ENCODE data around the gene TMEM120B.
A peak's percentile ranks its signal among the peaks of the same experiment; 100 is the strongest.

The TMEM120B gene

DNA sequence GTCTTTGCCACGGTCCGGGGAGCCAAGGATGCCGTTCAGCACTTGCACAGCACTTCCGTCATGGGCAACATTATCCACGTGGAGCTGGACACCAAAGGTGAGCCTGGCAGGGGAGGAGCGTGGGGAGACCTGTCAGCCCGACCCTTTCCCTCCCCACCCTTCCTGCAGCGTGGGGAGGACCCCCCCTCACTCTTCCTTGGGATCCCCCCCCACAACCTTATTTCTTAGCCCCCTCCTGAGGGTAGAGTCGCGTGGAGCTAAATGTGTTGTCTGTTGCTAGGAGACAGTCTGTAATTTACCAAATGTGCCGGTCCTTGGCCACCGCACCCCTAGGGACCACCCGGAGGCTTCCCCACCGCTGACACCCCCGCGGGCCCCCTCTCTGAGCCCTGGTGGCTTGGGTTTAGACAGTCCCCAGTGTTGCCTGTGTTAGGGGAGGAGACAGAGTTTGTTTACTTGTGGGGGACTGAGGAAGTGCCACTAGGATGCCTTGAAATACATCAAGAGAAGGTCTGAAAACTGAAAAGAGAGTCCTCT lies 93.5 kb downstream of the TMEM120B start:
- peak; percentile 82 for DNase-seq

DNA sequence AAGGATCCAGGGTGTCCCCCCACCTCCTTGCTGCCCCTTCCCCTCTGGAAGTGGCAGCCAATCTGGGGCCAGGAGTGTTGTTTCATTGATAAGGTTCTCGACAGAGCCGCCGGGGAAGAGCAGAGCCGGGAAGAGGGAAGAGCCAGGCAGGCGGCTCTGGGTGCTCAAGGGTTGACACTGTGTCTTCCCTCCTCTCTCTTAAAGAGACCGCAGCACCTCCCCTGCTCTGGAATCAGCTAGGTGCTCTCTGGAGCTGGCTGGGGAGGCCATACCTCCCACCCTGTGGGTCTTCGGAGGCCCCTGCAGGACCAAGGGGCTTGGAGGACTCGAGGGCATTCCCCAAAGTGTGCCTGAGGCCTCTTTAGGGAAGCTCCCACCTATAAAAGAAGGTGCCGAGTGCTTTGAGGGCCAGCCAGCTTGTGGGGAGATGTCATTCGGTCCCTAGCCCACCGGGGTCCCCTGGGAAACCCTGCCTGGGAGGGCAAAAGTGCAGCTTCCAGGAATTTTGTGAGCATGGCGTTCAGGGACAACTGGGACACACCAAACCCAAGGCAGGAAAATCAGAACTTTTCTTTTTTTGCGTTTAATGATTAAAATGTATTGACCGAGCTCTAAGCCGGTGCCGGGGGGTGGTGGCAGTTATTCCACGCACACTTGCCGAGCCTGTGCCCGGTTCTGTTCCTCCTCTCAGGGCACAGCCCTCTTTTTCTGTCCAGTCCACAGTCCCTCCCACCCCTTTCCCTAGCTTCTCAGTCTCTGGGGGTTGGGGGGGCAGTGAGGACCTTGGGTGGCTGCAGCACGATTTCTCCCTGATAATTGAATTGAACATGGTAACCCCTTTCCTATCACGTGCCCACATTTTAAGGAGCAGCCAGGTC lies 94.2 kb downstream of the TMEM120B start:
- DNase-seq: no peak

DNA sequence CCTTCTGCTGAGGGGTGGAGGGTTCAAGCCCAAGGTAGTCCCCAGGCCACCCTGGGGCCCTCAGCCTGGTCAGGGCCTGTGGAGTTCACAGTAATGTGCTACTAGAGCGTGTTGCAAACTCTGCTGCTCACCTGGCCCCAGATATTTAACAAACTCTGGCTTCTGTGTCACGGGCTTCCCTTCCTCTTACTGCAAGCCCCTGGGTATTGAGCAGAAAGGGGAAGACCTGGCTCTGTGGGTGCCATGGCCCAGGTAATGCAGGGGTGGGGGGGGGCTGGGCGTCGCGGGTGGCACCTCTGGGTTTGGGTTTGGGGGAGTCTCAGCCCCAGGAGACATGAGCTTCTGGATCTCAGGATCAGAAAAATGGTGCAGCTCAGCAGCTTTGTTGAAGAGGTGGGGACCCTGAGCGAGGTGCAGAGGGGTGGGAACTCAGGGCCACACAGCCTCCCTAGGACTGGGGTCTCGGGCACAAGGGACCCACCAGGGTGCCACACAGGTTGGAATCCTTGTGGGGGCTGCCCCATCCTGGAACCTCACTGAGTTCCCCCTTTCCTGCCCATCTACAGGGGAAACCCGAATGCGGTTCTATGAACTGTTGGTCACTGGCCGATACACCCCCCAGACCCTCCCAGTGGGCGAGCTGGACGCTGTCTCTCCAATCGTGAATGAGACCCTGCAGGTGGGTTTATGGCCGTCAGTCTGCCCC lies 95.2 kb downstream of the TMEM120B start:
- DNase-seq: no peak

DNA sequence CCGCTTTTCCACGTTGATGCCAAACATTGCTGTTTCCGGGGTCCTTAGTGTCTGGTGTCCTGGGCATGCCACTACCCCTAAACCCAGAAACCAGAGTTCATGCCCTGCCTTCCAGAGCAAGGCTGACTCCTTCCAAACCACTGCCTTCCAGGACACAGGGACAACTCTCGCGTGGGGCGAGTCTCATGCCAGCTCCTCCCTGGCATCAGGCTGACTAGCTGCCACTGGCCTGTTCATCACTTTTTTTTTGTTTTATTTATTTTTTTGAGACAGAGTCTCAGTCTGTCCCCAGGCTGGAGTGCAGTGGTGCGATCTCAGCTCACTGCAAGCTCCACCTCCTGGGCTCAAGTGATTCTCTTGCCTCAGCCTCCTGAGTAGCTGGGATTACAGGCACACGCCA lies 96.1 kb downstream of the TMEM120B start:
- no peak for DNase-seq

DNA sequence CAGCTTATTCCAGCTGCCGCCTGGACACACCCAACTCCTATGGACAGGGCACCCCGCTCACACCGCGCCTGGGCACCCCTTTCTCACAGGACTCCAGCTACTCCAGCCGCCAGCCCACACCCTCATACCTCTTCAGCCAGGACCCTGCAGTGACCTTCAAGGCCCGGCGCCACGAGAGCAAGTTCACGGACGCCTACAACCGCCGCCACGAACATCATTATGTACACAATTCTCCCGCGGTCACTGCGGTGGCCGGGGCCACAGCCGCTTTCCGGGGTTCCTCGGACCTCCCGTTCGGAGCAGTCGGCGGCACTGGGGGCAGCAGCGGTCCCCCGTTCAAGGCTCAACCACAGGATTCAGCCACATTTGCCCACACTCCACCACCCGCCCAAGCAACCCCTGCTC lies 97.2 kb downstream of the TMEM120B start:
- DNase-seq: no peak

DNA sequence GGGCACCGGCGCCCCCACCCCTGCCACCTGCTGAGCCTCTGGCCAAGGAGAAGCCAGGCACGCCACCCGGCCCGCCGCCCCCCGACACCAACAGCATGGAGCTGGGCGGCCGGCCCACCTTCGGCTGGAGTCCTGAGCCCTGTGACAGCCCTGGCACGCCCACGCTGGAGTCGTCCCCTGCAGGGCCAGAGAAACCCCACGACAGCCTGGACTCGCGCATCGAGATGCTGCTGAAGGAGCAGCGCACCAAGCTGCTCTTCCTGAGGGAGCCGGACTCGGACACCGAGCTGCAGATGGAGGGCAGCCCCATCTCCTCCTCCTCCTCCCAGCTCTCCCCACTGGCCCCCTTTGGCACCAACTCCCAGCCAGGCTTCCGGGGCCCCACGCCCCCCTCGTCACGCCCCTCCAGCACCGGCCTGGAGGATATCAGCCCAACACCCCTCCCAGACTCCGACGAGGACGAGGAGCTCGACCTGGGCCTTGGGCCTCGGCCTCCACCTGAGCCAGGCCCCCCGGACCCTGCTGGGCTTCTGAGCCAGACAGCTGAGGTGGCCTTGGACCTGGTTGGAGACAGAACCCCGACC lies 97.8 kb downstream of the TMEM120B start:
- no peak for DNase-seq

DNA sequence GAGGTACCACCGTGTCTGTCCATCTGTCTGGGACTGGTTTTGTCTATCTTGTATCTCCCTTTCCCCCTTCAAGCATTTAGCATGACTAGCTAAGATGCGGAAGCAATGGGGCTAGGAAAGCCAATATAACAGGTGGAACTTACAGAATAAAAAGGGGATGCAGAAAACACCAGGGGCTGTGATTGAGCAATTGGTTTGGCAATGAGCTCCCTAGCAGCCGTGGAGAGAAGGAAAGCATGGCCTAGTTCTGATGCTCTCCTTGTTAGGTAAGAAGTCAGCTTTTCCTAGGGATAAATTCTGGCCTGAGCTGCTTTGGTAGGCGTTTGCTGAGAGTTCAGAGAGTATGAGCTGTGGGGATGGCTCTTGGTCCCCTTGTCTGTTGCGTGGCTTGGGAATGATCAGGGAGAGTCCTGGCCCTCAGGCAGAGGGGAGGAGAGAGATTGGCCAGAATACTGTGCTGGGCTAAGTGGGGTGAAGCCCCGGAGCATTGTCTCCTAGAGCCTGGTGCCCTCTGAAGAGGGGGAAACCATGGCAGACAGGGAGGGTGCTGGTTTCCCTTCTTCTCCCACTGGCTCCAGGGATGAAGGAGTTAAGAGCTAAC lies 98.4 kb downstream of the TMEM120B start:
- no peak for DNase-seq

DNA sequence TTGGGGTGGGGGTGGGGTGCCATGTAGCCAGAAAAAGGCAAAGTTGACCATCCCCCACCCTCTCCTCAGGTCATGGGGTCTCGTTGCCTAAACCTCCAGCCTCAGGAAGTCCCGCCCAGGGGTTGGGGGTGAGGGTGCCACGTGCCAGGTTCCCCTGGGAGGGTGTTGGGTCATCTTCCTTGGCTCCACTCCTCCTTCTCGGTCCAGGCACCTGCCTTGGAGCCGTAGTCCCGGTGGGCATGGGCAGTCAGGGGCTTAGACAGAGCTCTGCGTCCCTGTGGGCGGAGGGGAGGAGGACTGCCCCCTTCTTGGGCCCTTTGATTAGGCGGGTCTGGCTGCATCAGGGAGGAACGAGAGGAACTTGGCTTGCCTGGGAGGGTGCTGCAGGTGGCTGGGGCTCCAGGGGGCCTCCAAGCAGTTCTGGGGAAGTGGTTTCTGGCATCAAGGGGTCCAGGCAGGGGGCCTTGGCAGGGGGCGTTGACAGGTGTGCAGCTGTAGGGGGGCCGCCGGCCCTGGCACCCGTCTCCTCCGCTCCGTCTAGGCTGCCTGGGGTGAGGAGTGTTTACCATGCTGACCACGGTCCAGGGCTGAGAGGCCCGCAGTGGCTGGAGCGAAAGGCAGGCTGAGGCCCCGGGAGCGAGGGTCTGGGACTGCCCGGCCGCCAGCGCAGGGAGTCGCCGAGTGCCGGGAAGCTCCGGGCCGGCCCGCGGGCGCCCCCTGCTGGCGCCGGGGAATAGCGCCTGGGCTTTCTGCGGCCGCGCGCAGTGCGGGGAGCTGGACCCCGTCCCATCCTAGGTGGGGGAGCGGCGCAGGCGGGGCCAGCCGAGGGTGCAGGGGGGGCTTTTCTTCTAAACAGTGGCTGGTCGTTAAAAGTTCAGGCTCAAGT lies 99.1 kb downstream of the TMEM120B start:
- DNase-seq: peak; percentile 63

DNA sequence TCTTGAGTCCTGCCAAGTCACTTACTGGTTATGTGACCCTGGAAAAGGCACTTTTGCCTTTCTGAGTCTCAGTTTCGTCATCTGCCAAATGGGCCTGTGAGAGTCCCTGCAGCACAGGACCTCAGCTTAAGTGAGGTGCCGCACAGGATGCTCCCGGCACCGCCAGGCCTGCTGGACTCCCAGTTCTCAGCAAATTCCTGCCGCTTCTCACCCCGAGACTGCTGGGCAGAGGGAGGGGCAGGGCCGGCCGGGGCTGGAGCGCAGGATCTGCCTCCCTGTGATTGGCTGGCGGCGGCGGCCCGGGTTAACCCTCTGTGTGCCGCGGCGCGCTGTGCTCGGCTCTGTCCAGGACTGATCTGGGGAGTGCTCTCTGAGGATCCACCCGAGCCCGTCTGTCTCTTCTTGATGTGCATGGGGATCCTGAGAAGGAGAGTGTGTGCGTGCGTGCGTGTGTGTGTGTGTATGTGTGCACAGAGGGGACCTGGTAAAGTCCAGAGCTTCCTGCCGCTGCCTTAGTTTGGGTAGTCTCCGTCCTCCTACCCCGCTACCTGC lies 99.8 kb downstream of the TMEM120B start:
- DNase-seq: no peak

DNA sequence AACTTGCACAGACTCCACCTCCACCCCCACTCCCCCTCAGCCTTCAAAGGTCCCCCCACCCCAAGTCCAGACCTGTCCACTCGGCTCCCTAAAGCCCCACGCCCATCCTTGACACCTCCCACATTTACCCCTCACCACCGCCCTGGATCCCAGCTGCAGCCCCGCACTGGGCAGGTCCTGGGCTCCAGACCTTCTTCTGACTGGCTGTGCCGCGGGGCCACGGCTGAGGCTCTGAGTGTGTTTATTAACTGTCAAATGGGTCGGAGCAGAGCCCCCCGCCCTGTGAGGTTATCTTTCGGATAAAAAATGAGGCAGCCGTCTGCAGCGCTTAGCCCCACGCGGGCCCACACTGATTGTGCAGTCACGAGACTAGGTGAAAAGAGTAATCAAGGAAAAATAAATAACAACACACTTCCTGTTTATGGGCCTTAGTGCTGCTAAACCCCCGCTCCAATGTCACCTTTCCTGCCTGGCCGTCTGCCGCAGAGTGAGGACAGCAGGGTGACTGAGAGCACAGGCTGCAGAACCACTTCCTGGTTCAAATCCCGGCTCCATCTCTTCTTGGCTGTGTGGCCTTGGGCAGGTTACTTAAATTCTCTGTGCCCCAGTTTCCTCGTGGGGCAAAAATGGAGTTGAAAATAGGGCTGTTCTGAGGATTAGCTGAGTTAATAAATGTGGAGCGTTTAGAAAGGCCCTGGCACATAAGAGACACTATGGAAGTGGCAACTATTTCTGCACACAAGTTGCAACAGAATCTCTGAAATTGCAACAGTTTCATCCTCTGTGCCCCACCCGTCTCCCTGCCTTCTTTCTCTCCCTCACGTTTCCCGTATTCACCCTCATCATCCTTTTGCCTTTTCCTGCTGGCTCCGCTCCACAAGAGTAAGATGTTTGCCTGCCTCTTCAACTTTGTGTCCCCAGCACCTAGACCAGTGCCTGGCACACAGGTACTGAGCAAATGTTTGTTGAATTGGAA lies 100.7 kb downstream of the TMEM120B start:
- no peak for DNase-seq

DNA sequence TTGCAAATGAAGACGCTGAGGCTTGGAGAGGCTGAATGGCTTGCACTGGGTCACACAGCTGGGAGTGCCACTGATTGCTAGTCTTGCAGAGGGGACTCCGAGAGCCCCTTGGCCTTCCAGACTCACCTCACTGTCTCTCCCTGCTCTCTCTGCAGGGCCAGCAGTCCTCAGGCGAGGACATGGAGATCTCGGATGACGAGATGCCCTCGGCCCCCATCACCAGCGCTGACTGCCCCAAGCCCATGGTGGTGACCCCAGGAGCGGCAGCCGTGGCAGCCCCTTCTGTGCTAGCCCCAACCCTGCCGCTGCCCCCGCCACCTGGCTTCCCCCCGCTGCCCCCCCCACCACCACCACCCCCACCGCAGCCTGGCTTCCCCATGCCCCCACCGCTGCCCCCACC lies 101.4 kb downstream of the TMEM120B start:
- DNase-seq: no peak

DNA sequence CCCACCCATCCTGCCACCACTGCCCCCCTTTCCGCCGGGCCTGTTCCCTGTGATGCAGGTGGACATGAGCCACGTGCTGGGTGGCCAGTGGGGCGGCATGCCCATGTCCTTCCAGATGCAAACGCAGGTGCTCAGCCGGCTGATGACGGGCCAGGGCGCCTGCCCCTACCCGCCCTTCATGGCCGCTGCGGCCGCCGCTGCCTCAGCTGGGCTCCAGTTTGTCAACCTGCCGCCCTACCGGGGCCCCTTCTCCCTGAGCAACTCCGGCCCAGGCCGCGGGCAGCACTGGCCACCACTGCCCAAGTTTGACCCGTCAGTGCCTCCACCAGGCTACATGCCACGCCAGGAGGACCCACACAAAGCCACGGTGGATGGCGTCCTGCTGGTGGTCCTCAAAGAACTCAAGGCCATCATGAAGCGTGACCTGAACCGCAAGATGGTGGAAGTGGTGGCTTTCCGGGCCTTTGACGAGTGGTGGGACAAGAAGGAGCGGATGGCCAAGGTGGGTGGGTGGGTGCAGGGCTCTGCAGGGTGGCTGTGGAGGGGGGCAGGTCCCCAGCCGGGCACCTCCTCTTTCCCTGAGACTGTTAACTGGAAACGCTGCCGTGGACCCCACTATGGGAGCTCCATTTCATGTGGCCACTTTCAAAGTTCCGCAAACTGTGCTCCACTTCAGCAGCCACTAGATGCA lies 102.0 kb downstream of the TMEM120B start:
- no peak for DNase-seq

DNA sequence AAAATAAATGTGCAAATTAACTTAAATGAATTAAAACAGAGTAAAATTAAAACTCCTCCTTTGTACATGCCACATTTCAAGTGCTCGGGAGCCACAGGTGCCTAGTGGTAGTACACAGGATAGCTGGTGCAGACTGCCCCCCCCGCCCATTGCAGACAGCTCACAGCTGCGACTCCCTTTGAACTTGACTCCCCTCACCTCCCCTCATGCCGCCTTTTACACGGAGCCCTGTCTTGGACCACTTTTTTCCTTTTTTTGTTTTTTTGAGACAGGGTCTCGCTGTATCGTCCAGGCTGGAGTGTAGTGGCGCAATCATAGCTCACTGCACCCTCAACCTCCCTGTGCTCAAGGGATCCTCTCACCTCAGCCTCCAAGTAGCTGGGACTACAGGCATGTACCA lies 102.7 kb downstream of the TMEM120B start:
- no peak for DNase-seq

DNA sequence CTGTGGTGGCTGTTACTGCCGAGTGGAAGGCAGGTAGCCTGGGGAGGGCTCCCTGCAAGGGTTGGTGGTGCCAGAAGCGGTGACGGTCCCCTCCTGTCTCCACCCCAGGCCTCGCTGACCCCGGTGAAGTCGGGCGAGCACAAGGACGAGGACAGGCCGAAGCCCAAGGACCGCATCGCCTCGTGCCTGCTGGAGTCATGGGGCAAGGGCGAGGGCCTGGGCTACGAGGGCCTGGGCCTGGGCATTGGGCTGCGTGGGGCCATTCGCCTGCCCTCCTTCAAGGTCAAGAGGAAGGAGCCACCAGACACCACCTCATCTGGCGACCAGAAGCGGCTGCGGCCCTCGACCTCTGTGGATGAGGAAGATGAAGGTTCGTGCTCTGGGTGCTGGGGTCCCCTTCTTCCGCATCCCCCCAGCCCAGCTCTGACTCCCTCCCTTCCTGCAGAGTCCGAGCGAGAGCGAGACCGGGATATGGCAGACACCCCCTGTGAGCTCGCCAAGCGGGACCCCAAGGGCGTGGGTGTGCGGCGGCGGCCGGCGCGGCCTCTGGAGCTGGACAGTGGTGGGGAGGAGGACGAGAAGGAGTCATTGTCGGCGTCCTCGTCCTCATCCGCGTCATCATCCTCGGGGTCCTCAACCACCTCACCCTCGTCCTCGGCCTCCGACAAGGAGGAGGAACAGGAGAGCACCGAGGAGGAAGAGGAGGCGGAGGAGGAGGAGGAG lies 104.5 kb downstream of the TMEM120B start:
- DNase-seq: no peak

DNA sequence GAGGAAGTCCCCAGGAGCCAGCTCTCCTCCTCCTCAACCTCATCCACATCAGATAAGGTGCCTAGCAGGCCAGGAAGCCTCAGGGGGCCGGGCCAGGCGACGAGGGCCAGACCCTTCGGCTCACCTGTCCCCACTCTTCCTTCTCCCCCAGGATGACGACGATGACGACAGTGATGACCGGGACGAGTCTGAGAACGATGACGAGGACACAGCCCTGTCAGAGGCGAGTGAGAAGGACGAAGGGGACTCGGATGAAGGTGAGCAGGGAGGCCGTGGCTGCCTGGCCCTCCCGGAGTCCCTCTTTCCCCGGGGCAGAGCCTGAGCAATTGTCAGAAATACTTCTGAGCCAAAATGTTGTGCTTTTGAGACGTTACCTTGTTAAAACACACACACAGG lies 105.1 kb downstream of the TMEM120B start:
- no peak for DNase-seq

DNA sequence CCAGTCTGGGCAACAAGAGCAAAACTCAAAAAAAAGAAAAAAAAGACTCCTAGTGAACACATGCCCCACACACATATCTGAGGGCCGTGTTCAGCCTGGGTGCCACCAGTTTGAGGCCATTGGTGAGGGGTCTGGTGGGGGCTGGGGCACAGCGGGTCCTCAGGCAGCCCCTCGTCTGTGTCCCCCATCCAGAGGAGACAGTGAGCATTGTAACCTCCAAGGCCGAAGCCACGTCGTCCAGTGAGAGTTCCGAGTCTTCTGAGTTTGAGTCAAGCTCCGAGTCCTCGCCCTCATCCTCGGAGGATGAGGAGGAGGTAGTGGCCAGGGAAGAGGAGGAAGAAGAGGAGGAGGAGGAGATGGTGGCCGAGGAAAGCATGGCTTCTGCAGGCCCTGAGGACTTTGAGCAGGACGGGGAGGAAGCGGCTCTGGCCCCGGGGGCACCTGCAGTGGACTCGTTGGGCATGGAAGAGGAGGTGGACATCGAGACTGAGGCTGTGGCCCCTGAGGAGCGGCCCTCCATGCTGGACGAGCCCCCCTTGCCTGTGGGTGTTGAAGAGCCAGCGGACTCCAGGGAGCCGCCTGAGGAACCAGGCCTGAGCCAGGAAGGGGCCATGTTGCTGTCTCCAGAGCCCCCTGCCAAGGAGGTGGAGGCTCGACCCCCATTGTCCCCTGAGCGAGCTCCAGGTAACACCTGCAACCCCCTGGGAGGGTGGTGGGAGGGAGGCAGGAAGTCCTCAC lies 106.8 kb downstream of the TMEM120B start:
- DNase-seq: no peak

DNA sequence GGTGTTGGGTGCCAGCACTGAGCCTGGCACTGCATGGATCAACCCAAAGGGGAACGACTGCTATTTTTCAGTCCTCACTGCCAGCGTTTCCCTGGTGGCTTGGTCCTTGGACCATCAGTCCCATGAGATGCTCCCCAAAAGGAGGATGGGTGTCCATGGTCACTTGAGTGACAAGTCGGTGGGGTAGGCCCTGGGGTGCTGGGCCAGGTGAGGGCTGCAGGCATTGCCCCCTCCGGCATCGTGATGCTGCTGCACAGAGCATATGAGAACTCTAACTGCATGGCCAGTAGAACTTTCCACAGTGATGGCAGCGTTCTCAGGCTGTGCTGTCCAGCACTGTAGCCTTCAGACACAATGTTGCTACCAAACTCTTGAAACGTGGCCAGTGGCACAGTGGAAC lies 107.5 kb downstream of the TMEM120B start:
- no peak for DNase-seq

DNA sequence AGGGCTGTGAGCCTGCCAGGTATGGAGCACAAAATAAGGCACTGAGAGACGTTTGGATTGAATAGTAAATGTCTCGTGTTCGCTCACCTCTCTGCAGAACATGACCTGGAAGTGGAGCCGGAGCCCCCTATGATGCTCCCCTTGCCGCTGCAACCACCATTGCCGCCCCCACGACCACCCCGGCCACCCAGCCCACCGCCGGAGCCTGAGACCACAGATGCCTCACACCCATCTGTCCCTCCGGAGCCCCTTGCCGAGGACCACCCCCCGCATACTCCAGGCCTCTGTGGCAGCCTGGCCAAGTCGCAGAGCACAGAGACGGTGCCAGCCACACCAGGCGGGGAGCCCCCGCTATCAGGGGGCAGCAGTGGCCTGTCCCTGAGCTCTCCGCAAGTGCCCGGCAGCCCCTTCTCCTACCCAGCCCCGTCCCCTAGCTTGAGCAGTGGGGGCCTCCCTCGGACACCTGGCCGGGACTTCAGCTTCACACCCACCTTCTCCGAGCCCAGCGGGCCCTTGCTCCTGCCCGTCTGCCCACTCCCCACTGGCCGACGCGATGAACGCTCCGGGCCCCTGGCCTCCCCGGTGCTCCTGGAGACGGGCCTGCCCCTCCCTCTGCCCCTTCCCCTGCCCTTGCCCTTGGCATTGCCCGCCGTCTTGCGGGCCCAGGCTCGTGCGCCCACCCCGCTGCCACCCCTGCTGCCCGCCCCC lies 110.0 kb downstream of the TMEM120B start:
- DNase-seq: no peak
